GM21447 (cell line): ENCODE measurements around the gene PSMG2.
"Not testable (repeated sequence)": the region's sequence is repeated elsewhere in the genome, so short reads cannot be mapped to it uniquely, and the experiment has no call there.

Experiments used
- ATAC-seq: cut with Tn5 transposase; IDR thresholded peaks from one replicate; pipeline ENCODE4 v1.9.1; 2021; ENCODE audit not compliant: unreplicated experiment

Gene PSMG2

DNA sequence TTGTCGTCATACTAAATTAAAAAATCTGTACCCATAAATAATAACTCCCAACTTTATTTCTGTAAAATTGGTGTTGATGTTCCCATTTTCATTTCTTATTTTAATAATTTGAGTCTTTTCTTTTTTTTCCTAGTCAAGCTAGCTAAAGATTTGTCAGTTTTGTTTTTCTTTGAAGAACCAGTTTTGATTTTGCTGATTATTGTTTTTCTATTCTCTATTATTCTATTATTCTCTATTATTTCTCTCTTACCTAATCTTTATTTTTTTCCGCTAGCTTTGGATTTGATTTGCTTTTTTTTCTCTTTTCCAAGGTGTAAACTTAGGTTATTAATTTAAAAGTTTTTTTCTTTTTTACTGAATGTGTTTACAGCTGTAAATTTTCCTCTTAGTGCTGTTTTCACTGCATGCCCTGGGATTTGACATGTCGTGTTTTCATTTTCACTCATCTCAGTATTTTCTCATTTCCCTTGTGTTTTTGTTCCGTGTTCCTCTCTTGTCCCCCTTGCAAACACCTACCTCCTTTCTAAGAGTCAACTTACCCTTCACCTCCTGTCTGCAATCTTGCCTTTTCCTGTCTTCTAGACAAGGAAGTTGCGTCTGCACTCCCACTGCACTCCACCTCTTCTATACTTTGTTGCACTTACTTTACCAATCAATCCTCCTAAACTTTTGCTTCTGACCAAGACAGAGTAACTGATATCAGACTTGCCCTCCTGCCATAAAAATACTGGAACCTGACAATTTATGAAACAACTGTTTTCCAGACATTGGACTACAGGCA, 18.8 kb downstream of the PSMG2 start:
- no peak for ATAC-seq

DNA sequence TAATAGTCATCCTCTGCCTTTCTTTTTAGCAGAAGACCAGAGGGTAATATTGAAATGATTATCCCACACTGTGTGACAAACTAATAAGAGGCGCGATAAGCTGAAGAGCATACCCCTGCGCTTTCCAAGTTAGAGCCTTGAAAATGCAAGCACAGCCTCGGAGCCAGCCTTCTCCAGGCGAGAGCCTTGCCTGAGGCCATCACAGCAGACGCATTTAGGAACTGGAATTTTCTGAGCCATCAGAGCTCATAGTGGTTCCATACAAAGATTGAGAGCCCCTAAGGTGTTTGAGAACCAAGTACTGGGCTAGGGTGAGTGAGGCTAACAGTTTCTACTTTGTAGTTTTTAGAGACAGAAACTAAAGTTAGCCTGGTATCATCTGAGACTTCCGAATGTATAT, 19.9 kb downstream of the PSMG2 start:
- no peak for ATAC-seq

- no peak for ATAC-seq
Measured at GRCh38 chr18:12726331-12726730, 23.5 kb downstream of the PSMG2 start.

DNA sequence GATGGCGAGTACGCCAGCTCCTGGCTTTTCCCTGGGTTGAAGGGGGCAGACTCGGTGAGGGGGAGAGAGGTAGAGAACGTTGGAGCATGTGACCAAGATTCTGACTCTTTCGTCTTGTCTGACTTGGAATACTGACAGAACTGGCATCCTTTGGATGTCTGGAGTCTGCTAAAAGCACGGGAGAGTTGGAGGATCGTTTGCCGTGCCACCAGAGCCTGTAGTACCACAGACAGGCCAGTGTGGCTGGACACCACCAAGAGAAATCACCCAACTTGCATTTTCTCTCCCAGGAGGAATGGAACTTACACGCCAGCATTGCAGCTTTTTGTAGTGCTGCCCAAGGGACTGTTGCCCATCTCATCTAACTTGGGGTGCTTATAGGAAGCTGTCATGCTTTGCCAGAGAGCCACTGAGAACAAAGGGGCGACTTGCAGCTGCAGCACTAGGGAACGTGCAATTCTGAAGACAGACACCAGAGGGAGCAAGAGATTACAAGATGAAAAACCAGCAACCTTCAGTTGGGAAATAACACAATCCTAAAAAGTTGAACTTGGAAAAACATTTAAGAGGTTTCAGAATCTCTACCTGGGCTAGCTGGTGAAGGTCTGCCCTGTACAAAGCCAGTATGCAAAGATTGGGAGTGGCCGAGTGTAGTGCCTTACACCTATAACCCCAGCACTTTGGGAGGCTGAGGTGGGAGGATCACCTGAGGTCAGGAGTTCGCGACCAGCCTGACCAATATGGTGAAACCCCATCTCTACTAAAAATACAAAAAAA, 24.1 kb downstream of the PSMG2 start:
- no peak for ATAC-seq

DNA sequence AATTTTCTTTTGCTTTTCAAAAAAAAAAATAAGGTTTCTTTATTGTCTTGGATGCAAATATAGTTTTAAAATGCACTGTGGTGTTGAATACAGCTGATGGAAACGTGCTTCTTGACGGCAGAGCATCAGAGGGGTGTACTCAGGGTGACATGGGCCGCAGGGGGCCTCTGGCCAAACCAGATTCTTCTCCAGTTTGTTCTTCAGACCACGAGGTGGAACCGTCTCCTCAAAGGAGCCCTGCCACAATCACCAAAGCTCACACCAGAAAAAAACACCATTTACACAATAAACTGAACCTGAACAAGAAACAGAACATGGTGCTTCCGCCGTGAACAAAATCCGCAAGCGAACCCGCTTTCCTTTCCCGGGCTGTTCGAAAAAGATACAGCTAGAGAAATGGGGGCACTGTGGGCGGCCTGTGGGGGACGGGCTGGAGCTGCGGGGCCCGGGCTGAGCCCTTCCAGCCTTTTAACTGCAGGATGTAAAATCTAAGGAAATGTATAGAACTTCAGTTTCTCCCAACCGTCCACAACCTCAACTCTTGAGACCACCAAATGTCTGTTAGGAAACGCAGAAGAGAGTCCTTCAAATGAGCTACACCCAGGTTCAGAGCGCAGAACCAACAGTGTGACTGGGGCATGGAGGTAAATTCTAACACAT, 34.5 kb downstream of the PSMG2 start:
- ATAC-seq, result no peak

DNA sequence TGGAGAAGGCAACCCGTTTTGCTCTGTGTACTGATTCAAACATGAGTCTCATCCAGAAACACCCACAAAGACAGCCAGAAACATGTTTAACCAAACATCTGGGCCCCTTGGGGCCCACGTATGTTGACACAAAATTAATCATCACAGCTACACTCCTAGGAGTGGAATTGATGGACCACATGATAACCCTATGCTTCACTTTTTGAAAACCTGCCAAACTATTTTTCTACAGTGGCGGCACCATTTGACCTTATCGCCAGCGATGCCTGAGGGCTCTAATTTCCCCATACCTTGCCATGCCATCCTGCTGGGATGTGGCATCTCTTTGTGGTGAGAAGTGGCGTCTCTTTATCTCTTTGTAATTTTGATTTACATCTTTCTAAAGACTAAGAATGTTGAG, 38.5 kb downstream of the PSMG2 start:
- no peak for ATAC-seq

DNA sequence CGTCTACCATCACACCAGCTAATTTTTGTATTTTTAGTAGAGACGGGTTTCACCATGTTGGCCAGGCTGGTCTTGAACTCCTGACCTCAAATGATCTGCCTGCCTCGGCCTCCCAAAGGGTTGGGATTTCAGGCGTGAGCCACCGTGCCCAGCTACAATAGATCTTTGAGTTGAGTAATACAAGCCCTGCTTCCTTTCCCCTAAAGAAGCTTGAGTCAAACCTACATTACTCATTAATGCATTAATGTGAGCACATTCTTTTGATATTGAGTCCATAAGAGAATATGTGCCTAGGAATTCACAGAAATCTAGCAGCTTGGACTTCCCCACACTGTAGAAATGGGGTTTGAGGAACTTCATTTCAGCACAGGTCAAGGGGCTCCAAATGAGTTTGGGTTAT, 39.6 kb downstream of the PSMG2 start:
- no peak for ATAC-seq

- no peak for ATAC-seq
Measured at GRCh38 chr18:12744103-12744502, 41.3 kb downstream of the PSMG2 start.

DNA sequence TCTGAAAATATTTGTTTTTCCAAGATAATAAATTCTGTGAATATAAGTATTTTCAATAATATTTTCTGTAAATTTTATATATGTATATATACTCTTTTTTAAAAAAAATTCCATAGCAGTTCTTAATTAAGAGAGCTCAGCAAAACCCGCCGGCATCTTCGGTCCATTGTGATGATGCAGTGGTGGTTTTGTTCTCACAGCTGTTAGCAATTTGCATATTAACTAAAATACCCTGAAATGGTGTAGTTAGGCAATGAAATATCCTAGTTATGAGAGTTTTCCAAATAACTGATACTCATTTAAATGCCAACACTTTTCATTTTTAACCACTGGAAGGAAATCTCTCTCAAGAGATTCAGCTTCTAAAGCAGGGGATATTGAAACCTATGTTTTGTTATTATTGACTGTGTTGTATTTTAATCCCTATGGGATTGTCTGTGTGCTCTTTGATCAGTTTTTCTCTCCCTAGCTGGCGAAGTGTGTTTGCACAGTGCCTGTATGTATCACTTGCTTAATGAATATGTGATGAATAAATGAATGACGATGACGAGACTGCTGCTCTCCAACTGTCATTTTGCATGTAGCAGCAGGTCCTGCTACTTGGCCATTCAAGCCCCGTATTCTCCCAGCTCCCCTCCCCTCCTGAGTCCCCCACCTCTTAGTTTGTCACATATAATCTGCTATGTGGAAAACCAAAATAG, 42.4 kb downstream of the PSMG2 start:
- no peak for ATAC-seq

DNA sequence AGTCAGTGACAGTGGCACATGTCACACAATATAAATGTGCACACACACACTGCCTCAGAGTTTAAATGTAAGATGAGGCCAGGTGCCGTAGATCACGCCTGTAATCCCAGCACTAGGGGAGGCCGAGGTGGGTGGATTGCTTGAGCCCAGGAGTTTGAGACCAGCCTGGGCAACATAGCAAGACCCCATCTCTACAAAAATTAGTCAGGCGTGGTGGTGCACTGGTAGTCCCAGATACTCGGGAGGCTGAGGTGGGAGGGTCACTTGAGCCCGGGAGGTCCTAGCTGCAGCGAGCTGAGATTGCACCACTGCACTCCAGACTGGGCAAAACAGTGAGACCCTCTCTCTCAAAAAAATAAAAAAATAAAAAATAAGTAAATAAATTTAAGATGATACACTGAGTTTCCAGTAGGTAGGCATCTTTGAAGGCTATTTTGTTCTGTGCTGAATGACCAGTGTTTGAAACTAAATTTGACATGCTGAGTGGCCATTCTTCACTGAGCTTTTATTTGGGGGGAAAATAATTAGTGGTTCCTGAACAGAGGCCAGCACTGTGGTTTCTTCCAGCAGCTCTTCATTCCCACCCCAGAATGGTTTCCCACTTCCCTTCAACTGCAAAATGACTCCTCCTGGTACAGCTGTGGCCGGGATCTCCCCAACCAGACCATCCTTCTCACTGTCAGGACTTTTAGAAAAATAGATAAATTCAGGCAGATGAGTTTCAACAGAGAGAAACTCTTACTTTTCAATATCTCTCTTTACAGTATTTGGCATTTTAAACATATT, 44.9 kb downstream of the PSMG2 start:
- no peak for ATAC-seq

DNA sequence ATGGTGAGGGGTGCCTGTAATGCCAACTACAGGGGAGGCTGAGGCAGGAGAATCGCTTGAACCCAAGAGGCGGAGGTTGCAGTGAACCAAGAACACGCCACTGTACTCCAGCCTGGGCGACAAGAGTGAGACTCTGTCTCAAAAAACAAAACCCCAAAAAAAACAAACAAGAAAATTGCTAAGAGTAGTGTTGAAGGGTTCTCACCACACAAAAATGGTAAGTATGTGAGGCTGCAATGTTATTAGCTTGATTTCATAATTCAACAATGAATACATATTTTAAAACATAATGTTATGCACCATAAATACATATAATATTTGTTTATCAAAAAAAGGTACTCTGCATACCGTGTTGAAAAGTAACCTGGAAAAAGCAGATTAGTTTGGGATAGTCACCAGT, 45.8 kb downstream of the PSMG2 start:
- no peak for ATAC-seq

GRCh38 chr18:12749121-12749520, 46.3 kb downstream of the PSMG2 start:
- no peak for ATAC-seq

DNA sequence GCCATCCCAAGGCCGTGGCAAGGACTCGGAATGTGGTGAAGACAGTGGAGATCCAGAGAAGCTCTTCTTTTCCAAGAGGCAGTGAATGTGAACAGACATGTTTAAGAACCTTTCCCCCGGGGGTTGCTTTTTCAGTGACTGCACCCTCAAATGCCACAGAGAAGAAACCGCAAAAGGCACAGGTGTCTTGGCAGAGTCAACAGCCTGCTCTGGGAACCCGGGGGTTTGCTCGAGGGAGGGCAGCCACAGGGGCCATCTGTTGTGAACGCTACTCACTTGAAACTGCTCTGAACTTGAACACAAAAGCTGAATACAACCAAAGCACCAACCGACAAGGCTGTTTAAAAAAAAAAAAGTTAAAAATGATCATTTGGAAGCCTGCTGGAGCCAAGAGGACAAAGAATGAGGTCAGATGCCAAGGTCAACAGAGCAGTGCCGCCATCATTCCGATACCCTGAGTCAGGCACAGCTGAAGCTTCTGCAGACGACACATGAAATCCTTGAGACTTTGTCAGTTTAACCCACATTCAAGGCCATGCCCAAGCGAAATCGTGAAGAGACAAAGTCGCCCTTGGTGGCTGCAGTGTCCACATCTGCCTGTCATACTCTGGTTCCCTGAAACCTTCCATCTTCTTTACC, 47.4 kb downstream of the PSMG2 start:
- ATAC-seq, result no peak

GRCh38 chr18:12750715-12751502, 48.1 kb downstream of the PSMG2 start:
- no peak for ATAC-seq

- ATAC-seq, result no peak
Measured at GRCh38 chr18:12751503-12751884, 48.7 kb downstream of the PSMG2 start.

DNA sequence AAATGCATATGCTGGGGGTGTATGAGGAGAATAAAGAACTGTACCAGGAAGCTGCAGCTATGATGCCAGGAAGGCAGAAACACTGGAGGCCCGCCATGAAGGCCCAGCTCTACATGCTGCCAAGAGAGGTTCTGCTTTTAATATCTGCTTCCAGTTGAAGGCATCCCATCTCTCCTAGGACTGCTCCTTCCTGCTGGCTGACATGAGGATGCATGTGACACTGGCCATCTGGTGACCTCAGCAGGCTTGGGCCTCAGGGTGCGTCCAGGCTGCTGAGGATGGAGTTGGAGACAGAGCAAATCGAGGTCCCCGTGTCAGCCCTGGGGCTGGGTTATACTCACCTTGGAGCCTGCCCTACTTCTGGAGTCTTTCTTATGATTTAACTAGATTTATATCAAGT, 49.0 kb downstream of the PSMG2 start:
- no peak for ATAC-seq

DNA sequence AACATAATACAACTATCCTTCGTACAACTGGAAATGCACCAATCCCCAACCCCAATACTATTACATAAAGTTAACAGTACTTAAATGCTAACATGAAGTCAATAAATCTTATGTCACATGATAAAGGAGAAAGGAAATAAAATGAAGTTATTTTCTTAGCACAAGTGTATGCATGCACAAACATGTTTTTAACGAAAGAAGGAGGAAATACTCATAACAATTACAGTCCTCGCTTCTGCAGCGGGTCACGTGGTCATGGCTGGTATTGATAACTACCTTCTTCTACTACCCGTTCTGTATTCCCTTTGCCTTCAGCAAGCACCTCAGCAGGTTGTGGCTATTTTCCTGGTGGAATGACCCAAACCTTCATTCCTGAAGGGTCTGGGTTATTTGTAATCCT, 51.7 kb downstream of the PSMG2 start:
- ATAC-seq, result no peak

- not testable (repeated sequence) for ATAC-seq
Measured at GRCh38 chr18:12755606-12756005, 52.8 kb downstream of the PSMG2 start.

DNA sequence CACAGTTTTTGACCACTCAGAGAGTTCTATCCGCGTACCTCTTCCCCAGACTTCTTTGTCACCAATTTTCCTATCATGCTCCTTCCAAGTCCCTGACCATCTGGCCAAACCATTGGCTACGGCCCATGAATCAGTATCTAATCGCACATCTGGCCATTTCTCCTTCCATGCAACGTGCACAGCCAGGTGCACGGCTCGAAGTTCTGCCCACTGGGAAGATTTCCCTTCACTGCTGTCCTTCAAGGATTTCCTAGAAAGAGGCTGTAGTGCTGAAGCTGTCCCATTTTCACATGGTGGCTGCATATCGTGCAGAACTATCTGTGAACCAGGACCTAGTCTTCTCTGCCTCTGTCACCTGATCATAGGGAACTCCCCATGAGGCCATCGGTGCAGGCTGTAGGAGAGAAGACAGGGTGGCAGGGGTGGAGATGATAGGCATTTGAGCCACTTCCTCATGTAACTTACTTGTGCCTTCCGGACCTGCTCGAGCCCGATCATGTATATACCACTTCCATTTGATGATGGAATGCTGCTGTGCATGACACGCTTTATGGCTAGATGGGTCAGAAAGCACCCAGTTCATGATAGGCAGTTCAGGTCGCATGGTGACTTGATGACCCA, 53.9 kb downstream of the PSMG2 start:
- ATAC-seq, result not testable (repeated sequence)
